NT2/D1 (cell line): ENCODE data around the gene GPR21.

Experiments
- YY1 ChIP-seq: IDR thresholded peaks from 2 replicates; pipeline ENCODE4 v1.6.1; 2011; ENCODE audit not compliant: insufficient read length, insufficient read depth
- ZNF274 ChIP-seq: IDR thresholded peaks from 2 replicates; pipeline ENCODE4 v1.6.1; 2011; ENCODE audit warnings: mild to moderate bottlenecking, low read depth, low read length

GRCh38 chr9:123016631-123017030, 16.8 kb upstream of the GPR21 start:
- TF ChIP-seq YY1 = no peak
- no peak for TF ChIP-seq ZNF274
